ENCODE measurements around the gene KIRREL1.

GRCh38 chr1:157967205-157967604 is 26.2 kb upstream of the KIRREL1 start:
- TF ChIP-seq CTCF (IDR thresholded peaks at IDR 0.05) = no peak
- TF ChIP-seq POLR2A (IDR thresholded peaks at IDR 0.05) = no peak
